ENCODE data around the gene STMND1.
A peak's percentile ranks its signal among the peaks of the same experiment; 100 is the strongest.

STMND1 gene

GRCh38 chr6:17081273-17081672, 20.6 kb upstream of the STMND1 start:
- DNase-seq (ENCODE audit: low read depth in 1 of 2, low spot score in 1 of 2): no peak
- TF ChIP-seq JUND (IDR thresholded peaks at IDR 0.05; ENCODE audit: low read depth): no peak
- in situ Hi-C loops (cut with HindIII; ENCODE audit: low pct_unique_long_range_greater_than_20kb, low sequenced_read_pairs): no loop called here

DNA sequence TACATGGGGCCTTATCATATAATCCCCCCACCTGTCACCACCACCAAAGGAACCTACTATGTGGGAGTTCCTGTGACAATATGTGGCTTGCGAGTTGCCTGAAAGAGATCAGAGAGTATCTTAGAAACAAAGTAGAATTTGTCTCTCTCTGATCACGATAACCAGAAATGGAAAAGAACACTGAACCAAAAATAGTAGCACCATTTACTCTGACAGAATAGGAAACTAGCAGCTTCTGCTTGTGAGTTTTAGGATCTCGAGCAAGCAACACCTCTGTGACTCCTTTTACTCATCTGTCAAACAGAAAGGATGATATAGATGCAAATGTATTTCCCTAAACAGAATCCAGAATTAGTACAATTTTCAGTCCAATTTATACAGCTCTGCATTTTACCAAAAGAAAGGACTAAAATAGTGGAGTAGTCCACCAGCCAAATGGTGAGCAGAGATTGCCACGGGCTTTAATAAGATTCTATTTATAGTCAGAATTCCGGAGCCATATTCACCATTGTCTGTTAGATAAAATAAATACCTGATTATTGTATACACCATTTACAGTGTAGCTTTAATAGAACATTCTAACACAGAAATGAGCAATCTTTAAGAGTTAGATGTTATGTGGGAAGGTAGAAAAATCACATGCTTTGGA, 19.9 kb upstream of the STMND1 start:
- in situ Hi-C loops (cut with HindIII; ENCODE audit: low pct_unique_long_range_greater_than_20kb, low sequenced_read_pairs): no loop called here

DNA sequence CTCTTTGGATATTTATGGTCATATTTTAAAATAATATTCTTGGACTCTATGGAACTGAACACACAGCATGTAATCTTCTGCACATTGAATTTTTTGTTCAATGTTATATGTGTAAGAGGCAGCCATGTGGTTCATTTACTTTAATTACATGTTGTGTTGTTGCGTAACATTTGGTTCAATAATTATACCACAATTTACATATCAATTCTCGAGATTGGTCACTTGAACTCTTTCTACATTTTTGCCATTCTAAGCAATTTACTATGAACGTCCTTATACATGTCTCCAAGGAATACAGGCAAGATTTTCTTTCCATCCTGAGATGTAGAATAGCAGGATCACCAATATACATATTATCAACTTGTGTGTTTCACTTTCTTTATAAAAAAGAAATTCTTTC, 18.5 kb upstream of the STMND1 start:
- TF ChIP-seq JUND (IDR thresholded peaks at IDR 0.05; ENCODE audit: low read depth): no peak
- in situ Hi-C loops (cut with HindIII; ENCODE audit: low pct_unique_long_range_greater_than_20kb, low sequenced_read_pairs): no loop called here
- DNase-seq (ENCODE audit: low read depth in 1 of 2, low spot score in 1 of 2): no peak

More for the DNA sequence above, 19.9 kb upstream of the STMND1 start:
- no peak for TF ChIP-seq JUND (IDR thresholded peaks at IDR 0.05; ENCODE audit: low read depth)
- DNase-seq (ENCODE audit: low read depth in 1 of 2, low spot score in 1 of 2): no peak

DNA sequence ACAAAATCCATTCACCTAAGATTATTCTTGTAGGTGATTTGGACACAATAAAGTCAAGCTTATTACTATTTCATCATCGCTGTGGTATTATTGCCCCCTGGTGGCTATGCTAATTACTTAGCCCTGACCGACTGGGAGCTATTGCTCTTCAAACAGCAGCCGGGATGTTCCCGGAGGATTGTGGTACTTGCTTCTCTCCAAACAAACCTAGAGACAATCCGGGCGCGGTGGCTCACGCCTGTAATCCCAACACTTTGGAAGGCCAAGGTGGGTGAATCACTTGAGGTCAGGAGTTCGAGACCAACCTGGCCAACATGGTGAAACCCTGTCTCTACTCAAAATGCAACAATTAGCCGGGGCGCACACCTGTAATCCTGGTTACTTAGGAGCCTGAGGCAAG, 15.4 kb upstream of the STMND1 start:
- peak in 1 of 2 experiments; percentile 90 for DNase-seq (ENCODE audit: low read depth in 1 of 2, low spot score in 1 of 2)
- in situ Hi-C loops (cut with HindIII; ENCODE audit: low pct_unique_long_range_greater_than_20kb, low sequenced_read_pairs): no loop called here
- no peak for TF ChIP-seq JUND (IDR thresholded peaks at IDR 0.05; ENCODE audit: low read depth)

DNA sequence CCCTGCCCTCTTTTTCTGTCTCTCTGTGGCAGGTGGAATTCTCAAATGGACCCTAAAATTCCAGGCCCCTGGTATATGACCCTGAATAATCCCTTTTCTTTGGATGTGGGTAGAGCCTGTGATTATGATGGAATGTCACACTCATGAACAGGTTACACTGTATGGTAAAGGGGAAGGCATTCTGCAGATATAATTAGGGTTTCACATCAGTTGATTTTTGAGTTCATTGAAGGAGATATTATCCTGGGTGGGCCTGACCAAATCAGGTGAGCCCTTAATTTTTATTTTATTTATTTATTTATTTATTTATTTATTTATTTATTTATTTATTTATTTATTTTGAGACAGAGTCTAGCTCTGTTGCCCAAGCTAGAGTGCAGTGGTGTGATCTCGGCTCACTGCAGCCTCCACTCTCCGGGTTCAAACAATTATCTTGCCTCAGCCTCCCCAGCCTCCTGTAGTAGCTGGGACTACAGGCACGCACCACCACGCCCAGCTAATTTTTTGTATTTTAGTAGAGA, 13.7 kb upstream of the STMND1 start:
- in situ Hi-C loops (cut with HindIII; ENCODE audit: low pct_unique_long_range_greater_than_20kb, low sequenced_read_pairs): no loop called here
- DNase-seq (ENCODE audit: low read depth in 1 of 2, low spot score in 1 of 2): no peak

GRCh38 chr6:17091122-17091521, 10.7 kb upstream of the STMND1 start:
- in situ Hi-C loops (cut with HindIII; ENCODE audit: low pct_unique_long_range_greater_than_20kb, low sequenced_read_pairs): no loop called here
- DNase-seq (ENCODE audit: low read depth in 1 of 2, low spot score in 1 of 2): no peak
- TF ChIP-seq JUND (IDR thresholded peaks at IDR 0.05; ENCODE audit: low read depth): no peak

More for the DNA sequence above, 13.7 kb upstream of the STMND1 start:
- no peak for TF ChIP-seq JUND (IDR thresholded peaks at IDR 0.05; ENCODE audit: low read depth)

- in situ Hi-C loops (cut with HindIII; ENCODE audit: low pct_unique_long_range_greater_than_20kb, low sequenced_read_pairs): no loop called here
- no peak for TF ChIP-seq JUND (IDR thresholded peaks at IDR 0.05; ENCODE audit: low read depth)
Measured at GRCh38 chr6:17093686-17094085, 8.2 kb upstream of the STMND1 start.

GRCh38 chr6:17096096-17096495, 5.8 kb upstream of the STMND1 start:
- in situ Hi-C loops (cut with HindIII; ENCODE audit: low pct_unique_long_range_greater_than_20kb, low sequenced_read_pairs): no loop called here
- no peak for DNase-seq (ENCODE audit: low read depth in 1 of 2, low spot score in 1 of 2)
- TF ChIP-seq JUND (IDR thresholded peaks at IDR 0.05; ENCODE audit: low read depth): no peak

More at GRCh38 chr6:17093686-17094085, 8.2 kb upstream of the STMND1 start:
- DNase-seq (ENCODE audit: low read depth in 1 of 2, low spot score in 1 of 2): peak in 1 of 2 experiments; percentile 64

GRCh38 chr6:17096652-17097051, 5.2 kb upstream of the STMND1 start:
- DNase-seq (ENCODE audit: low read depth in 1 of 2, low spot score in 1 of 2): peak in 1 of 2 experiments; percentile 55
- in situ Hi-C loops (cut with HindIII; ENCODE audit: low pct_unique_long_range_greater_than_20kb, low sequenced_read_pairs): no loop called here
- no peak for TF ChIP-seq JUND (IDR thresholded peaks at IDR 0.05; ENCODE audit: low read depth)

DNA sequence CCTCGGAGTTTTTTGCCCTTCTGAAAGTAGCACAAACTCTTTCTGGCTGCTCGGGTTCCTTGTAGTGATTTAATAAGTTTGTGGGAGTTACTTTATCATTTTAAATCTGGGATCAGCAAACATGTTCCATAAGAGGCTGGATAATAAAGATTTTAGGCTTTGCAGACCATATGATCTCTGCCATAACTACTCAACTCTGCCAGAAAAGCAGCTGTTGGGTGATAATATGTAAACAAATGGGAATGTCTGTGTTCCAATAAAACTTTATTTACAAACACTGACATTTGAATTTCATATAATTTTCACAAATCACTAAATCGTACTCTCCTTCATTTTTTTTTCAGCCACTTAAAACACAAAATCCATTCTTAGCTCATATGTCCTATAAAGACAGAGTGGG, 3.9 kb upstream of the STMND1 start:
- in situ Hi-C loops (cut with HindIII; ENCODE audit: low pct_unique_long_range_greater_than_20kb, low sequenced_read_pairs): no loop called here
- no peak for DNase-seq (ENCODE audit: low read depth in 1 of 2, low spot score in 1 of 2)
- no peak for TF ChIP-seq JUND (IDR thresholded peaks at IDR 0.05; ENCODE audit: low read depth)

- in situ Hi-C loops (cut with HindIII; ENCODE audit: low pct_unique_long_range_greater_than_20kb, low sequenced_read_pairs): no loop called here
- TF ChIP-seq JUND (IDR thresholded peaks at IDR 0.05; ENCODE audit: low read depth): no peak
- DNase-seq (ENCODE audit: low read depth in 1 of 2, low spot score in 1 of 2): no peak
Measured at GRCh38 chr6:17098538-17098937, 3.3 kb upstream of the STMND1 start.

DNA sequence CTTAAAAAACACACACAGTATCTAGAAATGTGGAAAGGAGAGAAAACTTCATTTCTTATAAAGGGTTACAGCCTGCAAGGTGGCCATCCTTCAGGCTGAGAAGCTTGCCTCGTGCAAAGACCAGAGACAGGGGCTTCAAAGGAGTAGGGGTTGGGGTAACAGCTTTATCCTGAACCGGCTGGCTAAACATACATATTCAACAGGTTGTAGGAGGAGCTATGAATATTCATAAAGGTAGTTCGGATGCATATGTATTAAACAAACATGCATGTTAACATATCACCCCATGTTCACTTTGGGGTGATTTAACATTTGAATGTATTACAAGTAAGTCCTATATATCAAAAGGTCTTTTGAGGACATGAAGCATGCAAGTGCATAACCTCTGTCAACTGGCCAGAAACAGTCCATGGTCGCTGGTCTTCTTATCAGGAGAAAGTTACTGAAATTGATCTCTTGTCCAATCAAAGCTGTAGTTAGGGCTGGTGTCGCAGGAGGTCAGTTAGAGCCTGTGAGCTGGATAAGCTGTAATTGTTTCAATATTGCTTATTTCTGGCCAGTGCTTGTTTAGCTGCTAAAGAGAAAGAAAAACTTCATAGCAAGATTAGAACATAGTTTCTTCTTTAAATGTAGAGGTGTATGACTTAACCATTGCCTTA, 2.3 kb upstream of the STMND1 start:
- in situ Hi-C loops (cut with HindIII; ENCODE audit: low pct_unique_long_range_greater_than_20kb, low sequenced_read_pairs): no loop called here
- no peak for DNase-seq (ENCODE audit: low read depth in 1 of 2, low spot score in 1 of 2)
- TF ChIP-seq JUND (IDR thresholded peaks at IDR 0.05; ENCODE audit: low read depth): no peak

- TF ChIP-seq JUND (IDR thresholded peaks at IDR 0.05; ENCODE audit: low read depth): no peak
- DNase-seq (ENCODE audit: low read depth in 1 of 2, low spot score in 1 of 2): no peak
- in situ Hi-C loops (cut with HindIII; ENCODE audit: low pct_unique_long_range_greater_than_20kb, low sequenced_read_pairs): no loop called here
Measured at GRCh38 chr6:17100806-17101205, 1.0 kb upstream of the STMND1 start.
